Measurements from ENCODE around the gene SIL1. TPM values are rescaled to one million over a fixed set of nuclear protein-coding genes. Genes with fewer than 3 reads are reported as not detected.
"Not testable (repeated sequence)": the region's sequence is repeated elsewhere in the genome, so short reads cannot be mapped to it uniquely, and the experiment has no call there.

The SIL1 gene
- total and polyA plus RNA-seq, 2 experiments from 2014 or later = 78.8 to 89.8 TPM

DNA sequence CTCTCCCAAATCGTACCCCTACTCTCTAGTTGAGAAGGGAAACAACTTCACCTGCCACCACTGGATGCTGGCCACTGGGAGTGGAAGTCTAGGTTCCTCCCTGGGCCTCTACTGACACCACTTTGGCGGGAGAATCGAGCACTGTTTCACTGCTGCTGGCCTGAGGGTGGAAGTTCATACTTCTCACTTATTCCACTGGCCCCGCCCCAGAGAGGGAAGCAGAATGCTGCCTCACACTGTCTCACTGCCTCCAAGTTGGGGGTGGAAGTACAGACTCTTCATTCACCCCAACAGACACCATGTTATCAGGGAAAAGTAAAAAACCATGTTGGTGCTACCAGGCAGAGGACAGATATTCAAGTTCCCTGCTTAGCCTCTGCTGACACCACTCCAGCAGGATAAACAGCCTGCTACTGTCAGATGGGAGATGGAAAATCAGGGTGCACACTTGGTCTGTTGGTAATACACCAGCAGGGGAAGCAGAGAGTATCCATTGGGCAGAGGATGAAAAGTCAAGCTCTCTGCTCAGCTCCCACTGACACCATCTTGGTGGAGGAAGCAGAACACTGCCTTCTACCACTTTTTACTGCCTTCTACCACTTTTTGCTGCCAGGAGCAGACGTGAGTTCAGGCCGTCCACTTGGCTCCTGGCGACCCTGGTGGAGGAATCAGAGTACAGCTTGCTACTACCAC is 159.4 kb downstream of the SIL1 start:
- no peak overlapping the region for H3K27ac ChIP-seq
- H3K9me2 ChIP-seq (ENCODE audit: insufficient read depth) = no peaks in the 10 kb centered on the region
- no peaks in the 10 kb centered on the region for H3K36me3 ChIP-seq (ENCODE audit: low read depth)
- 0 out of 2 replicates have a peak, but pooled peaks cover 5% of the 10 kb centered on the region for H3K4me1 ChIP-seq (ENCODE audit: insufficient read depth)
- H3F3A ChIP-seq (ENCODE audit: insufficient read depth) = peaks cover 10% of the 10 kb centered on the region; the same call in 1 of the 2 replicates
- H3K79me2 ChIP-seq (ENCODE audit: insufficient read depth) = no peaks in the 10 kb centered on the region
- no peaks in the 10 kb centered on the region for H3K27me3 ChIP-seq (replicated peaks; ENCODE audit: insufficient read depth)
- H3K4me3 ChIP-seq = no peak overlapping the region
- in situ Hi-C loops (cut with MboI) = no loop called here
- H3K4me2 ChIP-seq (ENCODE audit: unreplicated experiment) = no peak overlapping the region
- no peak overlapping the region for H2AFZ ChIP-seq
- H3K9me3 ChIP-seq (ENCODE audit: low read depth) = no peaks in the 10 kb centered on the region
- no peak for DNase-seq
- no peak overlapping the region for H3K9ac ChIP-seq
- H4K20me1 ChIP-seq (ENCODE audit: insufficient read depth) = no peaks in the 10 kb centered on the region
- TF ChIP-seq EZH2phosphoT487 (IDR thresholded peaks at IDR 0.05; ENCODE audit: insufficient read depth, low read depth) (no peak), EZH2 (IDR thresholded peaks at IDR 0.05; ENCODE audit: insufficient read depth, poor library complexity, severe bottlenecking) (no peak)
- 80 to 82% methylated on average over 7 of the region's 7 CpGs for WGBS, 2 experiments (ENCODE audit: low coverage in 1 of 2, low lambda C conversion rate in 2 of 2, missing lambda C conversion rate in 2 of 2)

DNA sequence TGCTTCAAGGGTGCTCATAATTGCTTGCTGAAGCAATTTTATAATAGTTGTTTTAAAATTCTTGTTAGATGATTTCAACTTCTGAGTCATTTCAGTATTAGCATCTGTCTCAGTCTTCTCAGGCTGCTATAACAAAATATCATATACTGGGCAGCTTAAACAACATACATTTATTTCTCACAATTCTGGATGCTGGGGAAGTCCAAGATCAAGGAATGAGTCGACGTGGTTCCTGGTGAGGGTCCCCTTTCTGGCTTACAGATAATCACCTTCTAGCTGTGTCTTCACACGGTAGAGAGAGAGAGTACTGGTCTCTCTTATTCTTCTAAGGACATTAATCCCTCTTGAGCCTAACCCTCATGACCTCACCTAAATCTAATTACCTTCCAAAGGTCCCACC is 160.4 kb downstream of the SIL1 start:
- H3K4me1 ChIP-seq (ENCODE audit: insufficient read depth) = 0 out of 2 replicates have a peak, but pooled peaks cover 5% of the 10 kb centered on the region
- no peaks in the 10 kb centered on the region for H3K36me3 ChIP-seq (ENCODE audit: low read depth)
- 97 to 100% methylated on average over 3 of the region's 3 CpGs for WGBS, 2 experiments (ENCODE audit: low coverage in 1 of 2, low lambda C conversion rate in 2 of 2, missing lambda C conversion rate in 2 of 2)
- no peak for TF ChIP-seq EZH2phosphoT487 (IDR thresholded peaks at IDR 0.05; ENCODE audit: insufficient read depth, low read depth)
- H3K9ac ChIP-seq = no peak overlapping the region
- no peaks in the 10 kb centered on the region for H3K9me3 ChIP-seq (ENCODE audit: low read depth)
- H3K79me2 ChIP-seq (ENCODE audit: insufficient read depth) = no peaks in the 10 kb centered on the region
- no peaks in the 10 kb centered on the region for H3K27me3 ChIP-seq (replicated peaks; ENCODE audit: insufficient read depth)
- DNase-seq = peak; percentile 16
- H3F3A ChIP-seq (ENCODE audit: insufficient read depth) = peaks cover 10% of the 10 kb centered on the region; the same call in 1 of the 2 replicates
- no peak overlapping the region for H2AFZ ChIP-seq
- no peak overlapping the region for H3K4me2 ChIP-seq (ENCODE audit: unreplicated experiment)
- H4K20me1 ChIP-seq (ENCODE audit: insufficient read depth) = no peaks in the 10 kb centered on the region
- H3K4me3 ChIP-seq = no peak overlapping the region
- no peaks in the 10 kb centered on the region for H3K9me2 ChIP-seq (ENCODE audit: insufficient read depth)
- in situ Hi-C loops (cut with MboI) = no loop called here
- no peak overlapping the region for H3K27ac ChIP-seq

DNA sequence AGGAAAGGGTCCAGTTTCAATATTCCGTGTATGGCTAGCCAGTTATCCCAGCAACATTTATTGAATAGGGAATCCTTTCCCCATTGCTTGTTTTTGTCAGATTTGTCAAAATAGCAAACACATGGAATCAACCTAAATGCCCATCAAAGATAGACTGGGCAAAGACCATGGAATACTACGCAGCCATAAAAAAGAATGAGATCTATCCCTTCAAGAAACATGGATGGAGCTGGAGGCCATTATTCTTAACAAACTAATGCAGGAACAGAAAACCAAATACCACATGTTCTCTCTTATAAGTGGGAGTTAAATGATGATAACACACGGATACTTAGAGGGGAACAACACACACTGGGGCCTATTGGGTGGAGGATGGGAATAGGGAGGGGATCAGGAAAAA is 161.8 kb downstream of the SIL1 start:
- H2AFZ ChIP-seq; H3K27ac ChIP-seq; H3K4me1 ChIP-seq (ENCODE audit: insufficient read depth); H3K9me3 ChIP-seq (ENCODE audit: low read depth); H3K27me3 ChIP-seq (replicated peaks; ENCODE audit: insufficient read depth); H3K9ac ChIP-seq; H3K4me2 ChIP-seq (ENCODE audit: unreplicated experiment); H4K20me1 ChIP-seq (ENCODE audit: insufficient read depth); H3K36me3 ChIP-seq (ENCODE audit: low read depth); DNase-seq; in situ Hi-C loops (cut with MboI); H3K9me2 ChIP-seq (ENCODE audit: insufficient read depth); H3K79me2 ChIP-seq (ENCODE audit: insufficient read depth); H3K4me3 ChIP-seq: not testable (repeated sequence)
- 80 to 81% methylated on average over 3 of the region's 3 CpGs for WGBS, 2 experiments (ENCODE audit: low coverage in 1 of 2, low lambda C conversion rate in 2 of 2, missing lambda C conversion rate in 2 of 2)
- H3F3A ChIP-seq (ENCODE audit: insufficient read depth) = peaks cover 19% of the 10 kb centered on the region; the same call in 1 of the 2 replicates

DNA sequence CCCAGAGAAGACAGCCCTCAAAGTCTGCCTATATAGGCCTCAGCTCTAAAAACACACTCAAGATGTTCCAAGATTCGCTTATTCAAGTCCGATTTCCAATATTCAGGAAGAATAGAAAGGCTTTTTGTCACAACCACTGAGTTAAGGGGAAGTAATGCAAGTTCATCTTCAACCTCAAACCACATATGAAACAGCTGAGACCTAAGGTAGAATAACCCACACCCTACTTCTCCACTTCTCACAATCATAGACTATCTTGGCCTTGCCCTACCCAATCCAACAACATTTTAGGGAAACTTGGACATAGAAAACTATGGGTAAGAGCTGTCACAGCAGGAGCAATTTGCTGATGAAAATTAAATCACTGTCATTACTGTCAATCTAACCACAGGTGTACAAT is 171.0 kb downstream of the SIL1 start:
- no peak overlapping the region for H2AFZ ChIP-seq
- DNase-seq = no peak
- H3K4me1 ChIP-seq (ENCODE audit: insufficient read depth) = peaks cover 9% of the 10 kb centered on the region
- no peak overlapping the region for H3K9ac ChIP-seq
- H3K79me2 ChIP-seq (ENCODE audit: insufficient read depth) = no peaks in the 10 kb centered on the region
- WGBS, 2 experiments (ENCODE audit: low coverage in 1 of 2, low lambda C conversion rate in 2 of 2, missing lambda C conversion rate in 2 of 2) = 98 to 100% methylated on average over 2 of the region's 2 CpGs
- H3K4me3 ChIP-seq = no peak overlapping the region
- no peaks in the 10 kb centered on the region for H3K36me3 ChIP-seq (ENCODE audit: low read depth)
- H3K27me3 ChIP-seq (replicated peaks; ENCODE audit: insufficient read depth) = no peaks in the 10 kb centered on the region
- in situ Hi-C loops (cut with MboI) = no loop called here
- H3K27ac ChIP-seq = no peak overlapping the region
- no peaks in the 10 kb centered on the region; the same call in 1 of the 2 replicates for H3K9me2 ChIP-seq (ENCODE audit: insufficient read depth)
- TF ChIP-seq EZH2 (IDR thresholded peaks at IDR 0.05; ENCODE audit: insufficient read depth, poor library complexity, severe bottlenecking) (no peak), EZH2phosphoT487 (IDR thresholded peaks at IDR 0.05; ENCODE audit: insufficient read depth, low read depth) (no peak)
- H3K4me2 ChIP-seq (ENCODE audit: unreplicated experiment) = peak overlapping the region; percentile 43
- no peaks in the 10 kb centered on the region for H3K9me3 ChIP-seq (ENCODE audit: low read depth)
- no peaks in the 10 kb centered on the region for H4K20me1 ChIP-seq (ENCODE audit: insufficient read depth)
- H3F3A ChIP-seq (ENCODE audit: insufficient read depth) = peaks cover 10% of the 10 kb centered on the region; the same call in 1 of the 2 replicates
